ENCODE data around the gene PRSS1.

The PRSS1 gene

DNA sequence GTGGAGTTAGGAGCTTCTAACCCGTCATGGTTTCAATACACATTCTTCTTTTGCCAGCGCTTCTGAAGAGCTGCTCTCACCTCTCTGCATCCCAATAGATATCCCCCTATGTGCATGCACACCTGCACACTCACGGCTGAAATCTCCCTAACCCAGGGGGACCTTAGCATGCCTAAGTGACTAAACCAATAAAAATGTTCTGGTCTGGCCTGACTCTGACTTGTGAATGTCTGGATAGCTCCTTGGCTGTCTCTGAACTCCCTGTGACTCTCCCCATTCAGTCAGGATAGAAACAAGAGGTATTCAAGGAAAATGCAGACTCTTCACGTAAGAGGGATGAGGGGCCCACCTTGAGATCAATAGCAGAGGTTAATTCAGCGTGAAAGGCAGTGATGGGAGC, 43.9 kb downstream of the PRSS1 start:
- no peak overlapping the region for H3K4me3 ChIP-seq (ENCODE audit: low read depth, low read length)
- TF ChIP-seq CTCF (IDR thresholded peaks at IDR 0.05; ENCODE audit: low read depth, low read length): no peak

GRCh38 chr7:142795339-142795863, 46.1 kb downstream of the PRSS1 start:
- no peak overlapping the region for H3K4me3 ChIP-seq (ENCODE audit: low read depth, low read length)
- TF ChIP-seq CTCF (IDR thresholded peaks at IDR 0.05; ENCODE audit: low read depth, low read length): no peak

GRCh38 chr7:142796001-142796500, 46.8 kb downstream of the PRSS1 start:
- no peak for TF ChIP-seq CTCF (IDR thresholded peaks at IDR 0.05; ENCODE audit: low read depth, low read length)
- H3K4me3 ChIP-seq (ENCODE audit: low read depth, low read length): no peak overlapping the region

DNA sequence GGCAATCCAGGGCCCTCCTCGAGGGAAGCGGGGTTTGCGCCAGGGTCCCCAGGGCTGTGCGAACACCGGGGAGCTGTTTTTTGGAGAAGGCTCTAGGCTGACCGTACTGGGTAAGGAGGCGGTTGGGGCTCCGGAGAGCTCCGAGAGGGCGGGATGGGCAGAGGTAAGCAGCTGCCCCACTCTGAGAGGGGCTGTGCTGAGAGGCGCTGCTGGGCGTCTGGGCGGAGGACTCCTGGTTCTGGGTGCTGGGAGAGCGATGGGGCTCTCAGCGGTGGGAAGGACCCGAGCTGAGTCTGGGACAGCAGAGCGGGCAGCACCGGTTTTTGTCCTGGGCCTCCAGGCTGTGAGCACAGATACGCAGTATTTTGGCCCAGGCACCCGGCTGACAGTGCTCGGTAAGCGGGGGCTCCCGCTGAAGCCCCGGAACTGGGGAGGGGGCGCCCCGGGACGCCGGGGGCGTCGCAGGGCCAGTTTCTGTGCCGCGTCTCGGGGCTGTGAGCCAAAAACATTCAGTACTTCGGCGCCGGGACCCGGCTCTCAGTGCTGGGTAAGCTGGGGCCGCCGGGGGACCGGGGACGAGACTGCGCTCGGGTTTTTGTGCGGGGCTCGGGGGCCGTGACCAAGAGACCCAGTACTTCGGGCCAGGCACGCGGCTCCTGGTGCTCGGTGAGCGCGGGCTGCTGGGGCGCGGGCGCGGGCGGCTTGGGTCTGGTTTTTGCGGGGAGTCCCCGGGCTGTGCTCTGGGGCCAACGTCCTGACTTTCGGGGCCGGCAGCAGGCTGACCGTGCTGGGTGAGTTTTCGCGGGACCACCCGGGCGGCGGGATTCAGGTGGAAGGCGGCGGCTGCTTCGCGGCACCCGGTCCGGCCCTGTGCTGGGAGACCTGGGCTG, 47.5 kb downstream of the PRSS1 start:
- no peak overlapping the region for H3K4me3 ChIP-seq (ENCODE audit: low read depth, low read length)
- no peak for TF ChIP-seq CTCF (IDR thresholded peaks at IDR 0.05; ENCODE audit: low read depth, low read length)

- H3K4me3 ChIP-seq (ENCODE audit: low read depth, low read length): no peak overlapping the region
- no peak for TF ChIP-seq CTCF (IDR thresholded peaks at IDR 0.05; ENCODE audit: low read depth, low read length)
Measured at GRCh38 chr7:142797391-142798377, 48.4 kb downstream of the PRSS1 start.

DNA sequence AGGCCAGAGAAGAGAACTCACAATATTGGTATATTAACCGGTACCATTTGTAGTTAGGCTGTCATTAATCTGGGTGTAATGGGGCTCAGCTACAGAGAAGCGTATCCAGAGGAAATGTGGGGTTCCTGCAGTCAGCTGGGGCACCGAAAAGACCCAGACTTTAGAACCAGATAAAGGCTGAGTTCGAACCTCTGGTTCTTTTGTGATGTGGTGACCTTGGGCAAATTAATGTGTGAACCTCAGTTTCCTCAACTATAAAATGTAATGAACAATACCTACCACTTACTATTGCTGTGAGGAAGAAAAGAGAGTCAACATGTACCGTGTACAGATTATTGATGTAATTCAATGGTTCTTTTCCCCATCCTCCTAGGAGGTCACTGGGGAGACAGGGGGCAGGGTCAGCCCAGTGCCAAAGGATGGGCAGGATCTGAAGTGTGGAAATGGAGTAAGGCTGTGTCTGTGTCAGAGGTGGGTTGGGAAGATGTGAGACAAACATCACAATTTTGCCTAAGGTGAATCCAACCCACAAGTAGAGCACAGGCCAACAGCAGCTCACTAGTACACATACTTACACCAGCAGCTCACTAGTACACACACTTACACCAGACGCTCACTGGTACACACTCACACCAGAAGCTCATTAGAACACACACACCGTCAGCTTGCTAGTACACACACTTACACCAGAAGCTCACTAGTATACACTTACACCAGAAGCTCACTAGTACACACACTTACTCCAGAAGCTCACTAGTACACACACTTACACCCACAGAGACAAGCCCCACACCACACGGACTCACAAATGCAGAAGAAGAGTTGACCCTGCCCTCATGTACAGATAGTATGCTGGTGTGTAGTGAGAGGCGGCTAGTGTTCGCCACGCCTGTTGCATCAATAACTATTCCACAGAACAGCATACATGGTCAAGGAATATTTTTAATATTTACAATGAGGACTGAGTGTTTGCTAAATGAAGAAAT, 49.5 kb downstream of the PRSS1 start:
- H3K4me3 ChIP-seq (ENCODE audit: low read depth, low read length): no peak overlapping the region
- TF ChIP-seq CTCF (IDR thresholded peaks at IDR 0.05; ENCODE audit: low read depth, low read length): no peak
